ENCODE data around the gene MGAT5.

Gene MGAT5

GRCh38 chr2:134324430-134324829 is 70.6 kb downstream of the MGAT5 start:
- Histone ChIP-seq H3K27ac (no peak overlapping the region), H3K36me3 (replicated peaks) (no peaks in the 10 kb centered on the region), H3K4me3 (ENCODE audit: low read depth, low read length) (no peak overlapping the region), H3K27me3 (replicated peaks) (no peaks in the 10 kb centered on the region)
- no peak for DNase-seq
- no peak for TF ChIP-seq CTCF (IDR thresholded peaks at IDR 0.05; ENCODE audit: low read depth, low read length, missing control alignments)
- in situ Hi-C loops (cut with HindIII; ENCODE audit: low pct_ligation_motif_present, low sequenced_read_pairs): no loop called here

- Histone ChIP-seq H3K36me3 (replicated peaks) (no peaks in the 10 kb centered on the region), H3K27ac (no peak overlapping the region), H3K27me3 (replicated peaks) (no peaks in the 10 kb centered on the region), H3K4me3 (ENCODE audit: low read depth, low read length) (no peak overlapping the region)
- in situ Hi-C loops (cut with HindIII; ENCODE audit: low pct_ligation_motif_present, low sequenced_read_pairs): no loop called here
- TF ChIP-seq CTCF (IDR thresholded peaks at IDR 0.05; ENCODE audit: low read depth, low read length, missing control alignments): no peak
- no peak for DNase-seq
These were observed 71.1 kb downstream of the MGAT5 start for GRCh38 chr2:134324947-134325346.

GRCh38 chr2:134325696-134326095 is 71.8 kb downstream of the MGAT5 start:
- no peak overlapping the region for H3K27ac ChIP-seq
- TF ChIP-seq CTCF (IDR thresholded peaks at IDR 0.05; ENCODE audit: low read depth, low read length, missing control alignments): no peak
- no peak overlapping the region for H3K4me3 ChIP-seq (ENCODE audit: low read depth, low read length)
- DNase-seq: no peak
- in situ Hi-C loops (cut with HindIII; ENCODE audit: low pct_ligation_motif_present, low sequenced_read_pairs): no loop called here
- H3K27me3 ChIP-seq (replicated peaks): no peaks in the 10 kb centered on the region
- H3K36me3 ChIP-seq (replicated peaks): no peaks in the 10 kb centered on the region

- Histone ChIP-seq H3K27ac (no peak overlapping the region), H3K36me3 (replicated peaks) (no peaks in the 10 kb centered on the region), H3K4me3 (ENCODE audit: low read depth, low read length) (no peak overlapping the region), H3K27me3 (replicated peaks) (no peaks in the 10 kb centered on the region)
- DNase-seq: peak; percentile 2
- in situ Hi-C loops (cut with HindIII; ENCODE audit: low pct_ligation_motif_present, low sequenced_read_pairs): no loop called here
- no peak for TF ChIP-seq CTCF (IDR thresholded peaks at IDR 0.05; ENCODE audit: low read depth, low read length, missing control alignments)
These were observed 73.5 kb downstream of the MGAT5 start for GRCh38 chr2:134327367-134327766.

- Histone ChIP-seq H3K4me3 (ENCODE audit: low read depth, low read length) (no peak overlapping the region), H3K36me3 (replicated peaks) (no peaks in the 10 kb centered on the region), H3K27me3 (replicated peaks) (no peaks in the 10 kb centered on the region), H3K27ac (no peak overlapping the region)
- in situ Hi-C loops (cut with HindIII; ENCODE audit: low pct_ligation_motif_present, low sequenced_read_pairs): no loop called here
- no peak for TF ChIP-seq CTCF (IDR thresholded peaks at IDR 0.05; ENCODE audit: low read depth, low read length, missing control alignments)
- DNase-seq: no peak
These were observed 77.2 kb downstream of the MGAT5 start for GRCh38 chr2:134331081-134331480.

- in situ Hi-C loops (cut with HindIII; ENCODE audit: low pct_ligation_motif_present, low sequenced_read_pairs): no loop called here
- Histone ChIP-seq H3K27ac (no peak overlapping the region), H3K4me3 (ENCODE audit: low read depth, low read length) (no peak overlapping the region), H3K27me3 (replicated peaks) (no peaks in the 10 kb centered on the region), H3K36me3 (replicated peaks) (no peaks in the 10 kb centered on the region)
- no peak for TF ChIP-seq CTCF (IDR thresholded peaks at IDR 0.05; ENCODE audit: low read depth, low read length, missing control alignments)
- no peak for DNase-seq
These were observed 79.8 kb downstream of the MGAT5 start for GRCh38 chr2:134333646-134334189.

Measured in brain microvascular endothelial cell (primary cell).